ENCODE results near the gene RAB26. TPM values are rescaled to one million over a fixed set of nuclear protein-coding genes. Genes with fewer than 3 reads are reported as not detected.
A peak's percentile ranks its signal among the peaks of the same experiment; 100 is the strongest.

The RAB26 gene
- total RNA-seq, 3 donors from 2014 or later: 3.5 to 3.9 TPM; not detected in 1

GRCh38 chr16:2196981-2197511 is 48.6 kb downstream of the RAB26 start:
- Histone ChIP-seq H3K27me3 (no peaks in the 10 kb centered on the region), H3K36me3 (no peaks in the 10 kb centered on the region), H3K27ac (no peak overlapping the region), H3K4me3 (peak overlapping the region; percentile 7 to 85 (median 44)), H3K4me1 (peaks cover 5 to 14% of the 10 kb centered on the region in 2 donors), H3K9me3 (no peaks in the 10 kb centered on the region)
- TF ChIP-seq CTCF (IDR thresholded peaks at IDR 0.05) (no peak), POLR2A (IDR thresholded peaks at IDR 0.05) (no peak), POLR2AphosphoS5 (IDR thresholded peaks at IDR 0.05) (no peak)
- DNase-seq (ENCODE audit: low spot score in 2 of 2): no peak
- intact Hi-C loops (cut with DNase I; ENCODE audit: low total_unique reads): no loop called here

- Histone ChIP-seq H3K36me3 (no peaks in the 10 kb centered on the region), H3K4me3 (no peak overlapping the region), H3K27ac (no peak overlapping the region), H3K9me3 (no peaks in the 10 kb centered on the region), H3K4me1 (peaks cover 5 to 14% of the 10 kb centered on the region in 2 donors), H3K27me3 (no peaks in the 10 kb centered on the region)
- no peak for DNase-seq (ENCODE audit: low spot score in 2 of 2)
- TF ChIP-seq CTCF (IDR thresholded peaks at IDR 0.05) (no peak), POLR2A (IDR thresholded peaks at IDR 0.05) (no peak), POLR2AphosphoS5 (IDR thresholded peaks at IDR 0.05) (no peak)
- intact Hi-C loops (cut with DNase I; ENCODE audit: low total_unique reads): no loop called here
Measured at GRCh38 chr16:2197765-2198164, 49.3 kb downstream of the RAB26 start.

DNA sequence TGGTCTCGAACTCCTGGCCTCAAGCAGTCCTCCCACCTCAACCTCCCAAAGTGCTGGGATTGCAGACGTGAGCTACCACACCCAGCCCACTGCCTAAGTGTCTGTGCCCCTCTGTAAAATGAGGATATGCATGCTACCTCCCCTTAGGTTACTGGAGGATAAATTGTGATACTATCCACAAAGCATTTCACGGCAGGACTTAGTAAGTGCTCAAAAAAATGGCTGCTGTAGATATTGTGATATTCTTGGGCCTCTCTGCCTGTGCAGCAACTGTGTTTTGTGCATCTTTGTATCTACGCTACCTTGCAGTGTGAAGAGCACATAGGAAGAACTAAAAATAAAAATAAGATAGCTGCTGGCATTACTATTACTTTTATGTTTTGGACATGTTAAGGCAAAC is 49.9 kb downstream of the RAB26 start:
- no peak overlapping the region for H3K27ac ChIP-seq
- no peak overlapping the region for H3K4me3 ChIP-seq
- peaks cover 5 to 14% of the 10 kb centered on the region in 2 donors for H3K4me1 ChIP-seq
- no peaks in the 10 kb centered on the region for H3K9me3 ChIP-seq
- TF ChIP-seq POLR2AphosphoS5 (IDR thresholded peaks at IDR 0.05): no peak
- TF ChIP-seq CTCF (IDR thresholded peaks at IDR 0.05): no peak
- TF ChIP-seq POLR2A (IDR thresholded peaks at IDR 0.05): no peak
- intact Hi-C loops (cut with DNase I; ENCODE audit: low total_unique reads): no loop called here
- no peaks in the 10 kb centered on the region for H3K27me3 ChIP-seq
- DNase-seq (ENCODE audit: low spot score in 2 of 2): no peak
- H3K36me3 ChIP-seq: no peaks in the 10 kb centered on the region

GRCh38 chr16:2199095-2199494 is 50.7 kb downstream of the RAB26 start:
- no peak for TF ChIP-seq CTCF (IDR thresholded peaks at IDR 0.05)
- no peak for TF ChIP-seq POLR2A (IDR thresholded peaks at IDR 0.05)
- TF ChIP-seq POLR2AphosphoS5 (IDR thresholded peaks at IDR 0.05): no peak
- Histone ChIP-seq H3K9me3 (no peaks in the 10 kb centered on the region), H3K36me3 (no peaks in the 10 kb centered on the region), H3K4me3 (no peak overlapping the region), H3K27me3 (no peaks in the 10 kb centered on the region), H3K4me1 (peaks cover 5 to 14% of the 10 kb centered on the region in 2 donors), H3K27ac (no peak overlapping the region)
- no peak for DNase-seq (ENCODE audit: low spot score in 2 of 2)
- intact Hi-C loops (cut with DNase I; ENCODE audit: low total_unique reads): no loop called here

DNA sequence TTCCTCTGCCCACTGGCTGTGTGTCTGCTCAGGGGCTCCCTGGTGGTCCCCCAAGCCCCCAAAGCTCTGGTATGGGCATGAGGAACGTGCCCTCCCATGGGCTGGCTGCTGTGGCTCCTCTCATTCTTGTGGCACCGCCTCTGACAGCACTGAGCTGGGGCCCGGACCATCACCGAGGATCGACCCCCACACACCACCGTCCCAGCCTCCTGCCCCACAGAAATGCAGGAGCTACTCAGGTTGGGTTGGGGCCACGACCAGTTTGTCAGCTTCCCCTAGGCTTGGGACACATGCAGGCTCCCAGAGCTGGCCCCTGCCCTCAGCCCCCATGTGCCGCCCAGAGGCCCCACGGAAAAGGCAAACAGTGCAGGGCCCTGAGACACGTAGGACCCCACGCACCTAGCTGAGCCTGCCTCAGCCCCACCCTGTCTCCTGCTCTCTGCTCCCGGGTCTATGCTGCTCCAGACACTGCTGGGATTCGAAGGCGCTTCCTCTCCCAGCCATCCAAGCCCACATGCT is 51.3 kb downstream of the RAB26 start:
- no peaks in the 10 kb centered on the region for H3K36me3 ChIP-seq
- no peak for TF ChIP-seq POLR2AphosphoS5 (IDR thresholded peaks at IDR 0.05)
- no peak for DNase-seq (ENCODE audit: low spot score in 2 of 2)
- intact Hi-C loops (cut with DNase I; ENCODE audit: low total_unique reads): no loop called here
- H3K27ac ChIP-seq: no peak overlapping the region
- no peak overlapping the region for H3K4me3 ChIP-seq
- H3K27me3 ChIP-seq: no peaks in the 10 kb centered on the region
- no peaks in the 10 kb centered on the region for H3K9me3 ChIP-seq
- peaks cover 5 to 13% of the 10 kb centered on the region in 2 donors for H3K4me1 ChIP-seq

Measured in breast epithelium (tissue), 4 donors.